NT2/D1 (cell line): ENCODE data around the gene PIGN.

Experiments used
- SUZ12 ChIP-seq: IDR thresholded peaks from 2 replicates; pipeline ENCODE4 v1.6.1; 2011; ENCODE audit not compliant: insufficient read length, insufficient read depth; ENCODE audit errors: extremely low read depth
- YY1 ChIP-seq: IDR thresholded peaks from 2 replicates; pipeline ENCODE4 v1.6.1; 2011; ENCODE audit not compliant: insufficient read length, insufficient read depth
- ZNF274 ChIP-seq: IDR thresholded peaks from 2 replicates; pipeline ENCODE4 v1.6.1; 2011; ENCODE audit warnings: mild to moderate bottlenecking, low read depth, low read length

GRCh38 chr18:62033207-62033606 is 153.6 kb downstream of the PIGN start:
- TF ChIP-seq YY1 (no peak), ZNF274 (no peak), SUZ12 (no peak)
